CD4-positive, alpha-beta T cell (primary cell): ENCODE data around the gene CYS1. TPM values are rescaled to one million over a fixed set of nuclear protein-coding genes. Genes with fewer than 3 reads are reported as not detected.

Source experiments
- ATAC-seq: fragments of 200-7000 bp; cut with Tn5 transposase; one replicate; pipeline ENCODE4 v1.10.0; 2022; ENCODE audit warnings: mild to moderate bottlenecking; ENCODE audit not compliant: poor library complexity
- CTCF ChIA-PET: fragments of 350-600 bp; sonication (Branson Sonifier 250); formaldehyde crosslinking; loops from one replicate; lab custom pipeline; 2021; ENCODE audit warnings: antibody characterized with exemption, inconsistent platforms; lab: Charles Lee
- POLR2A ChIA-PET: fragments of 350-600 bp; sonication (Branson Sonifier 250); formaldehyde crosslinking; loops from one replicate; lab custom pipeline; 2021; ENCODE audit warnings: antibody characterized with exemption, inconsistent platforms; lab: Charles Lee
- DNase-seq, 14 experiments: peaks; one replicate each; pipeline ENCODE4 v3.0.0-alpha.2; 2013 to 2020; ENCODE audit warnings: mixed read lengths in 2 of 14
- H3K27ac ChIP-seq, 2 donors: one replicate each; pipeline versions ENCODE4 v1.5.1 to v1.7.0; 2013; ENCODE audit warnings: low read length in 2 of 2, low read depth in 1 of 2, mild to moderate bottlenecking in 1 of 2
- H3K27me3 ChIP-seq, 2 experiments: 1 replicate in 1 of 2; 2 replicates in 1 of 2; pipeline versions ENCODE4 v1.6.1 to v1.7.0; 2013; ENCODE audit warnings: low read length in 2 of 2, control low read depth in 1 of 2, mild to moderate bottlenecking in 1 of 2, moderate library complexity in 1 of 2; ENCODE audit not compliant: insufficient read depth in 2 of 2, control insufficient read depth in 1 of 2
- H3K36me3 ChIP-seq: one replicate; pipeline ENCODE4 v1.6.1; 2013; ENCODE audit warnings: low read length, control low read depth; ENCODE audit not compliant: insufficient read depth
- H3K4me1 ChIP-seq: one replicate; pipeline ENCODE4 v1.6.1; 2013; ENCODE audit warnings: low read length, control low read depth; ENCODE audit not compliant: insufficient read depth
- H3K4me3 ChIP-seq: one replicate; pipeline ENCODE4 v1.5.1; 2013; ENCODE audit warnings: mild to moderate bottlenecking, low read length, moderate library complexity
- H3K9me3 ChIP-seq, 2 experiments: 1 replicate in 1 of 2; 2 replicates in 1 of 2; pipeline versions ENCODE4 v1.6.1 to v1.7.0; 2013; ENCODE audit warnings: low read length in 2 of 2, mild to moderate bottlenecking in 2 of 2, control low read depth in 1 of 2, moderate library complexity in 1 of 2; ENCODE audit not compliant: control insufficient read depth in 1 of 2, insufficient read depth in 1 of 2
- H3K27ac Mint-ChIP-seq: one replicate; pipeline ENCODE4 v1.8.0; 2020; ENCODE audit warnings: mixed read lengths
- H3K27me3 Mint-ChIP-seq: one replicate; pipeline ENCODE4 v1.8.0; 2021; ENCODE audit warnings: mixed read lengths
- H3K36me3 Mint-ChIP-seq: one replicate; pipeline ENCODE4 v1.8.0; 2021; ENCODE audit warnings: low read depth, mixed read lengths
- H3K4me1 Mint-ChIP-seq: one replicate; pipeline ENCODE4 v1.8.0; 2021; ENCODE audit warnings: low read depth, mixed read lengths
- H3K4me3 Mint-ChIP-seq: one replicate; pipeline ENCODE4 v1.8.0; 2020; ENCODE audit warnings: mild to moderate bottlenecking, mixed read lengths
- H3K9me3 Mint-ChIP-seq: one replicate; pipeline ENCODE4 v1.8.0; 2020; ENCODE audit warnings: mixed read lengths
- CTCF ChIP-seq: fragments of 200-600 bp; IDR thresholded peaks from one replicate; pipeline ENCODE4 v1.8.0; 2022; ENCODE audit warnings: antibody characterized with exemption, mild to moderate bottlenecking
- intact Hi-C, 2 experiments: fragments of 100-400 bp; cut with DNase I in 1 of 2; cut with micrococcal nuclease in 1 of 2; formaldehyde crosslinking; loops; one replicate each; pipeline versions ENCODE4 v1.15.1 to v1.9.0; 2023 to 2025; cut with DNase I, micrococcal nuclease
- total RNA-seq, 174 experiments: library from RNA in 2 of 174; stranded (reverse) in 2 of 174; gene quantifications; one replicate each; pipeline ENCODE4 v1.2.3 and lab custom pipeline; 2021 to 2026

CYS1 gene
- total RNA-seq, 2 experiments from 2014 or later, result not detected

- Histone ChIP-seq H3K9me3 (no peaks in the 10 kb centered on the region), H3K36me3 (no peaks in the 10 kb centered on the region), H3K27ac (no peak overlapping the region), H3K4me3 (no peak overlapping the region), H3K4me1 (peaks cover 13% of the 10 kb centered on the region), H3K27me3 (peaks cover 33 to 51% of the 10 kb centered on the region in 2 experiments)
- POLR2A ChIA-PET, result no interaction called here
- H3K9me3 Mint-ChIP-seq, result no peaks in the 10 kb centered on the region
- no peak for TF ChIP-seq CTCF
- no peak for ATAC-seq
- no peak overlapping the region for H3K27ac Mint-ChIP-seq
- CTCF ChIA-PET, result interaction anchor here (0.6 to 5.2 kb wide), 4 partner anchors 10 to 359 kb away, joined by 3 to 64 read pairs (median 6); no protein-coding TSS in a partner anchor
- no peak overlapping the region for H3K4me3 Mint-ChIP-seq
- intact Hi-C loops, result loop anchor here (5.0 to 10.0 kb wide), 2 partner anchors 42 to 330 kb away; no protein-coding TSS in a partner anchor
- H3K36me3 Mint-ChIP-seq, result no peaks in the 10 kb centered on the region
- H3K27me3 Mint-ChIP-seq, result peaks cover 63% of the 10 kb centered on the region
- peaks cover 10% of the 10 kb centered on the region for H3K4me1 Mint-ChIP-seq
- no peak for DNase-seq
Measured at GRCh38 chr2:10075101-10075500, 5.1 kb downstream of the CYS1 start.

GRCh38 chr2:10073706-10074105 is 6.5 kb downstream of the CYS1 start:
- no peaks in the 10 kb centered on the region for H3K9me3 ChIP-seq
- Mint-ChIP-seq H3K9me3 (no peaks in the 10 kb centered on the region), H3K36me3 (no peaks in the 10 kb centered on the region), H3K4me3 (no peak overlapping the region), H3K4me1 (peaks cover 5% of the 10 kb centered on the region), H3K27ac (no peak overlapping the region), H3K27me3 (peaks cover 56% of the 10 kb centered on the region)
- H3K27me3 ChIP-seq, result peaks cover 28 to 44% of the 10 kb centered on the region in 2 experiments
- intact Hi-C loops, result loop anchor here in 1 of 2 experiments (2.0 to 10.0 kb wide), 2 partner anchors 331 to 595 kb away; no protein-coding TSS in a partner anchor
- ATAC-seq, result no peak
- CTCF ChIA-PET, result interaction anchor here (1.1 to 5.2 kb wide), 5 partner anchors 12 to 365 kb away, joined by 3 to 64 read pairs (median 19); no protein-coding TSS in a partner anchor
- no peak for TF ChIP-seq CTCF
- DNase-seq, result no peak
- H3K27ac ChIP-seq, result no peak overlapping the region
- no peaks in the 10 kb centered on the region for H3K36me3 ChIP-seq
- no peak overlapping the region for H3K4me3 ChIP-seq
- POLR2A ChIA-PET, result interaction anchor here (1.4 to 3.4 kb wide), 2 partner anchors 361 to 374 kb away, joined by 5 to 25 read pairs; partner anchors contain the start of gene ODC1
- H3K4me1 ChIP-seq, result peaks cover 5% of the 10 kb centered on the region

GRCh38 chr2:10072656-10073480 is 7.3 kb downstream of the CYS1 start:
- intact Hi-C loops, result loop anchor here (1.0 to 10.0 kb wide), 4 partner anchors 24 to 596 kb away; no protein-coding TSS in a partner anchor
- POLR2A ChIA-PET, result interaction anchor here (0.7 to 3.4 kb wide), 4 partner anchors 360 to 453 kb away, joined by 3 to 25 read pairs (median 4); no protein-coding TSS in a partner anchor
- ATAC-seq, result peak; percentile 98

More at GRCh38 chr2:10072656-10073480, 7.3 kb downstream of the CYS1 start:
- Histone ChIP-seq H3K4me1 (peaks cover 5% of the 10 kb centered on the region), H3K9me3 (no peaks in the 10 kb centered on the region), H3K27me3 (peaks cover 20 to 36% of the 10 kb centered on the region in 2 experiments), H3K4me3 (no peak overlapping the region), H3K36me3 (no peaks in the 10 kb centered on the region), H3K27ac (no peak overlapping the region)
- H3K4me1 Mint-ChIP-seq, result peaks cover 5% of the 10 kb centered on the region
- no peaks in the 10 kb centered on the region for H3K9me3 Mint-ChIP-seq
- CTCF ChIA-PET, result interaction anchor here (0.6 to 5.2 kb wide), 34 partner anchors 9 to 580 kb away, joined by 3 to 64 read pairs (median 4); partner anchors contain the start of gene ODC1
- no peaks in the 10 kb centered on the region for H3K36me3 Mint-ChIP-seq
- TF ChIP-seq CTCF, result peak; percentile 73
- H3K4me3 Mint-ChIP-seq, result no peak overlapping the region
- no peak overlapping the region for H3K27ac Mint-ChIP-seq
- H3K27me3 Mint-ChIP-seq, result peaks cover 47% of the 10 kb centered on the region
- DNase-seq, result peak; percentile 61 to 91 (median 70)
